CD4-positive, CD25-positive, alpha-beta regulatory T cell (primary cell): Measurements from ENCODE around the gene TSSK6. TPM values are rescaled to one million over a fixed set of nuclear protein-coding genes. Genes with fewer than 3 reads are reported as not detected.

Experiments
- ATAC-seq, 2 donors: fragments of 150-1000 bp; cut with Tn5 transposase; one replicate each; pipeline ENCODE4 v1.10.0; 2021; ENCODE audit warnings: low read depth in 2 of 2, moderate number of reproducible peaks in 2 of 2, moderate library complexity in 1 of 2
- DNase-seq, 3 donors: peaks; one replicate each; pipeline versions ENCODE4 v3.0.0 to v3.0.0-alpha.2; 2012 to 2022; ENCODE audit warnings: mixed read lengths in 1 of 3
- H3K27ac ChIP-seq: one replicate; pipeline ENCODE4 v1.7.0; 2013; ENCODE audit warnings: mild to moderate bottlenecking, low read length; ENCODE audit not compliant: insufficient read depth, poor library complexity, severe bottlenecking
- H3K27me3 ChIP-seq: one replicate; pipeline ENCODE4 v1.7.0; 2013; ENCODE audit warnings: low read length; ENCODE audit not compliant: control insufficient read depth, insufficient read depth
- H3K36me3 ChIP-seq: one replicate; pipeline ENCODE4 v1.7.0; 2013; ENCODE audit warnings: mild to moderate bottlenecking, low read length, moderate library complexity; ENCODE audit not compliant: control insufficient read depth, insufficient read depth
- H3K4me1 ChIP-seq: 2 replicates; pipeline ENCODE4 v1.7.0; 2013; ENCODE audit warnings: mild to moderate bottlenecking, low read length; ENCODE audit not compliant: insufficient read depth, control insufficient read depth, poor library complexity, severe bottlenecking
- H3K4me3 ChIP-seq: one replicate; pipeline ENCODE4 v1.7.0; 2013; ENCODE audit warnings: low read depth, mild to moderate bottlenecking, low read length, moderate library complexity
- H3K9me3 ChIP-seq, 2 experiments: 1 replicate in 1 of 2; 2 replicates in 1 of 2; pipeline ENCODE4 v1.7.0; 2013; ENCODE audit warnings: low read length in 2 of 2, mild to moderate bottlenecking in 1 of 2, moderate library complexity in 1 of 2; ENCODE audit not compliant: control insufficient read depth in 2 of 2
- H3K27ac Mint-ChIP-seq, 3 donors: one replicate each; pipeline ENCODE4 v1.8.0; 2020 to 2022; ENCODE audit warnings: mild to moderate bottlenecking in 3 of 3, mixed read lengths in 3 of 3, moderate library complexity in 2 of 3
- H3K27me3 Mint-ChIP-seq: one replicate; pipeline ENCODE4 v1.8.0; 2022; ENCODE audit warnings: mild to moderate bottlenecking, mixed read lengths
- H3K36me3 Mint-ChIP-seq: one replicate; pipeline ENCODE4 v1.8.0; 2020; ENCODE audit warnings: mixed read lengths
- H3K4me1 Mint-ChIP-seq, 4 donors: one replicate each; pipeline ENCODE4 v1.8.0; 2020 to 2022; ENCODE audit warnings: mixed read lengths in 4 of 4, mild to moderate bottlenecking in 1 of 4
- H3K4me3 Mint-ChIP-seq, 4 donors: one replicate each; pipeline ENCODE4 v1.8.0; 2020 to 2022; ENCODE audit warnings: mild to moderate bottlenecking in 4 of 4, mixed read lengths in 4 of 4, moderate library complexity in 3 of 4
- H3K9me3 Mint-ChIP-seq, 7 donors: one replicate each; pipeline ENCODE4 v1.8.0; 2020 to 2022; ENCODE audit warnings: mixed read lengths in 7 of 7, mild to moderate bottlenecking in 3 of 7, moderate library complexity in 2 of 7
- polyA plus RNA-seq, 4 donors: library from polyadenylated mRNA; unstranded; fragments of 300-500 nt; fragmentation: Illumina TruSeq; gene quantifications; one replicate each; pipeline ENCODE4 v1.2.3, GENCODE V29; 2021
- total RNA-seq: library from RNA; stranded (reverse); gene quantifications from one replicate; pipeline ENCODE4 v1.2.3, GENCODE V29; 2022

The TSSK6 gene
- total and polyA plus RNA-seq, 5 donors from 2014 or later = 1.6 to 6.2 (median 2.0) TPM

- no peak overlapping the region for H3K27ac ChIP-seq
- H3K27ac Mint-ChIP-seq = no peak overlapping the region
These were observed 16.9 kb downstream of the TSSK6 start for GRCh38 chr19:19498255-19498991.

GRCh38 chr19:19495614-19496603, 19.4 kb downstream of the TSSK6 start:
- peaks cover 77% of the 10 kb centered on the region for H3K36me3 ChIP-seq
- no peak overlapping the region for H3K4me3 ChIP-seq
- peaks cover 0 to 10% (median 3%) of the 10 kb centered on the region in 4 donors for H3K4me1 Mint-ChIP-seq
- no peaks in the 10 kb centered on the region for H3K27me3 Mint-ChIP-seq
- H3K27me3 ChIP-seq = no peaks in the 10 kb centered on the region
- no peaks in the 10 kb centered on the region for H3K9me3 Mint-ChIP-seq
- H3K36me3 Mint-ChIP-seq = peaks cover 15% of the 10 kb centered on the region
- ATAC-seq (no peak), DNase-seq (no peak)
- H3K4me1 ChIP-seq = no peaks in the 10 kb centered on the region
- H3K9me3 ChIP-seq = no peaks in the 10 kb centered on the region
- no peak overlapping the region for H3K27ac Mint-ChIP-seq
- H3K27ac ChIP-seq = no peak overlapping the region
- H3K4me3 Mint-ChIP-seq = no peak overlapping the region

More at GRCh38 chr19:19498255-19498991, 16.9 kb downstream of the TSSK6 start:
- H3K27me3 ChIP-seq = no peaks in the 10 kb centered on the region
- H3K9me3 ChIP-seq = no peaks in the 10 kb centered on the region
- peaks cover 0 to 3% (median 0%) of the 10 kb centered on the region in 7 donors for H3K9me3 Mint-ChIP-seq
- no peaks in the 10 kb centered on the region for H3K4me1 ChIP-seq
- H3K27me3 Mint-ChIP-seq = no peaks in the 10 kb centered on the region
- H3K4me3 Mint-ChIP-seq = no peak overlapping the region
- H3K4me1 Mint-ChIP-seq = peaks cover 0 to 10% (median 2%) of the 10 kb centered on the region in 4 donors
- DNase-seq (no peak), ATAC-seq (no peak)
- peaks cover 23% of the 10 kb centered on the region for H3K36me3 Mint-ChIP-seq
- H3K4me3 ChIP-seq = no peak overlapping the region
- peaks cover 85% of the 10 kb centered on the region for H3K36me3 ChIP-seq

GRCh38 chr19:19493841-19494546, 21.4 kb downstream of the TSSK6 start:
- H3K36me3 Mint-ChIP-seq = peaks cover 10% of the 10 kb centered on the region
- DNase-seq (no peak), ATAC-seq (no peak)
- Histone ChIP-seq H3K27ac (no peak overlapping the region), H3K36me3 (peaks cover 58% of the 10 kb centered on the region), H3K4me1 (peaks cover 17% of the 10 kb centered on the region), H3K4me3 (no peak overlapping the region), H3K9me3 (no peaks in the 10 kb centered on the region), H3K27me3 (no peaks in the 10 kb centered on the region)
- no peak overlapping the region for H3K4me3 Mint-ChIP-seq
- H3K27ac Mint-ChIP-seq = no peak overlapping the region
- no peaks in the 10 kb centered on the region for H3K9me3 Mint-ChIP-seq
- peaks cover 6 to 26% (median 17%) of the 10 kb centered on the region in 4 donors for H3K4me1 Mint-ChIP-seq
- no peaks in the 10 kb centered on the region for H3K27me3 Mint-ChIP-seq

- Histone ChIP-seq H3K36me3 (peaks cover 43% of the 10 kb centered on the region), H3K4me3 (no peak overlapping the region), H3K27me3 (no peaks in the 10 kb centered on the region), H3K9me3 (no peaks in the 10 kb centered on the region), H3K27ac (no peak overlapping the region), H3K4me1 (peaks cover 36% of the 10 kb centered on the region)
- no peak overlapping the region for H3K27ac Mint-ChIP-seq
- DNase-seq = no peak
- peaks cover 9 to 44% (median 23%) of the 10 kb centered on the region in 4 donors for H3K4me1 Mint-ChIP-seq
- peaks cover 12% of the 10 kb centered on the region for H3K36me3 Mint-ChIP-seq
- H3K27me3 Mint-ChIP-seq = no peaks in the 10 kb centered on the region
- H3K4me3 Mint-ChIP-seq = no peak overlapping the region
- no peaks in the 10 kb centered on the region for H3K9me3 Mint-ChIP-seq
- no peak for ATAC-seq
These were observed 23.2 kb downstream of the TSSK6 start for GRCh38 chr19:19492026-19492610.

- Mint-ChIP-seq H3K27ac (peak overlapping the region in 1 of 3 donors; percentile 99), H3K27me3 (no peaks in the 10 kb centered on the region), H3K36me3 (peaks cover 12% of the 10 kb centered on the region), H3K9me3 (no peaks in the 10 kb centered on the region), H3K4me1 (peaks cover 9 to 51% (median 25%) of the 10 kb centered on the region in 4 donors), H3K4me3 (no peak overlapping the region)
- no peak overlapping the region for H3K27ac ChIP-seq
- no peaks in the 10 kb centered on the region for H3K9me3 ChIP-seq
- no peaks in the 10 kb centered on the region for H3K27me3 ChIP-seq
- peaks cover 40% of the 10 kb centered on the region for H3K4me1 ChIP-seq
- ATAC-seq (no peak), DNase-seq (no peak)
- peaks cover 39% of the 10 kb centered on the region for H3K36me3 ChIP-seq
- no peak overlapping the region for H3K4me3 ChIP-seq
These were observed 23.9 kb downstream of the TSSK6 start for GRCh38 chr19:19491321-19492025.

GRCh38 chr19:19490214-19490968, 25.0 kb downstream of the TSSK6 start:
- H3K27ac ChIP-seq = peak overlapping the region; percentile 94
- H3K4me3 ChIP-seq = no peak overlapping the region
- Mint-ChIP-seq H3K27ac (peak overlapping the region; percentile 96 to 100 (median 99)), H3K27me3 (no peaks in the 10 kb centered on the region), H3K4me3 (peak overlapping the region; percentile 21 to 85 (median 36)), H3K4me1 (peaks cover 9 to 57% (median 25%) of the 10 kb centered on the region in 4 donors), H3K36me3 (peaks cover 6% of the 10 kb centered on the region), H3K9me3 (no peaks in the 10 kb centered on the region)
- H3K27me3 ChIP-seq = no peaks in the 10 kb centered on the region
- DNase-seq = peak; percentile 76 to 88 (median 83)
- peak; percentile 17 to 33 for ATAC-seq
- H3K9me3 ChIP-seq = no peaks in the 10 kb centered on the region
- peaks cover 32% of the 10 kb centered on the region for H3K36me3 ChIP-seq
- H3K4me1 ChIP-seq = peaks cover 41% of the 10 kb centered on the region
